IPS-18a (cell line): ENCODE measurements around the gene ZNF160.

Experiments used
- H3K27ac ChIP-seq: one replicate; pipeline ENCODE4 v1.5.1; 2013; ENCODE audit warnings: low read length
- H3K27me3 ChIP-seq: one replicate; pipeline ENCODE4 v1.6.1; 2013; ENCODE audit warnings: mild to moderate bottlenecking, low read length; ENCODE audit not compliant: control insufficient read depth, insufficient read depth
- H3K36me3 ChIP-seq: one replicate; pipeline ENCODE4 v1.6.1; 2013; ENCODE audit warnings: low read depth, low read length; ENCODE audit not compliant: control insufficient read depth
- H3K4me1 ChIP-seq: one replicate; pipeline ENCODE4 v1.6.1; 2013; ENCODE audit warnings: low read depth, low read length; ENCODE audit not compliant: control insufficient read depth
- H3K4me3 ChIP-seq: one replicate; pipeline ENCODE4 v1.5.1; 2013; ENCODE audit warnings: low read length
- H3K9ac ChIP-seq: one replicate; pipeline ENCODE4 v1.6.1; 2013; ENCODE audit warnings: mild to moderate bottlenecking, low read length, moderate library complexity
- H3K9me3 ChIP-seq: one replicate; pipeline ENCODE4 v1.6.1; 2013; ENCODE audit warnings: low read depth, low read length; ENCODE audit not compliant: control insufficient read depth

Gene ZNF160

GRCh38 chr19:53088091-53088490, 15.1 kb downstream of the ZNF160 start:
- H3K27me3 ChIP-seq = no peaks in the 10 kb centered on the region
- H3K36me3 ChIP-seq = peaks cover 24% of the 10 kb centered on the region
- H3K27ac ChIP-seq = no peak overlapping the region
- H3K4me1 ChIP-seq = peaks cover 4% of the 10 kb centered on the region
- H3K4me3 ChIP-seq = no peak overlapping the region
- H3K9me3 ChIP-seq = no peaks in the 10 kb centered on the region
- H3K9ac ChIP-seq = no peak overlapping the region

DNA sequence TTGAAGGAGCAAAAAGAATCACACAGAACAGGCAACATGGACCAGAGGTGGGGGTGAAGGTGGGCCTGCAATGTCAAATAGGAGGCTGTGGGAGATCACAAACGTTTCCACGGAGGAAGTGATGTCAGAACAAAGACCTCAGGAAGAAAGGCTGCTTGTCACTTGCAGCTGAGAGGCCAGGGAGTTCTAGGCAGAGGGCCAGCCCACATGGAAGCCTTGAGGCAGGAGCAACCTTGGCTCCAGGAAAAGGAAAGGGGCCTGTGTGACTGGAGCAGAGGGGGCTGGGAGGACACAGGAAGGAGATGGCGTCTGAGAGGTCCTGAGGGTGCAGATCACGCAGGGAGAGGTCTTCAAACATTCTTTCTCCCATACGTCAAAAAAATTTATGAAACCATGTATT, 16.3 kb downstream of the ZNF160 start:
- H3K27me3 ChIP-seq = no peaks in the 10 kb centered on the region
- H3K4me3 ChIP-seq = no peak overlapping the region
- peaks cover 4% of the 10 kb centered on the region for H3K4me1 ChIP-seq
- no peaks in the 10 kb centered on the region for H3K9me3 ChIP-seq
- H3K36me3 ChIP-seq = peaks cover 24% of the 10 kb centered on the region
- H3K9ac ChIP-seq = no peak overlapping the region
- no peak overlapping the region for H3K27ac ChIP-seq

DNA sequence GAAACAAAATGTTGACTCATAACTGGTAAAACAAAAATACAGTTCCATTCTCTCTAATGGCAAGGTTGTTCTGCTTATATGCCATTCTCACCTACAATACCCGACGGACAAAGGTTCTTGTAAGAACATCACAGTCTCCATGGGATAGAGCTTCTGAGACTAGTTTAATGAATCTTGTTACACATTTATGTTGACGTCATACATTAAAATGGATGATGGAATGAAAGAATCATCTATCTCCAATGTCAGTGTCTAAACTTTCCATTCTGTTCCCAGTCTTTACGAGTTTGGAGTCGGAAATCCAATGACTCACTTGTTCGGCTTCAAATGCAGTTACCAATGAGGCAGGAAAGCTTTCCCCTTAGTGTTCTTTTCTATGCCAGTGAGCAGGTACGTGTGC, 17.7 kb downstream of the ZNF160 start:
- Histone ChIP-seq H3K36me3 (peaks cover 24% of the 10 kb centered on the region), H3K4me3 (no peak overlapping the region)

GRCh38 chr19:53082929-53083328, 20.3 kb downstream of the ZNF160 start:
- no peaks in the 10 kb centered on the region for H3K27me3 ChIP-seq
- no peak overlapping the region for H3K27ac ChIP-seq
- H3K36me3 ChIP-seq = peaks cover 20% of the 10 kb centered on the region
- H3K4me1 ChIP-seq = no peaks in the 10 kb centered on the region
- H3K4me3 ChIP-seq = no peak overlapping the region
- no peaks in the 10 kb centered on the region for H3K9me3 ChIP-seq
- no peak overlapping the region for H3K9ac ChIP-seq

More for the DNA sequence above, 17.7 kb downstream of the ZNF160 start:
- Histone ChIP-seq H3K9ac (no peak overlapping the region), H3K4me1 (no peaks in the 10 kb centered on the region), H3K27ac (no peak overlapping the region), H3K9me3 (no peaks in the 10 kb centered on the region), H3K27me3 (no peaks in the 10 kb centered on the region)

- Histone ChIP-seq H3K9me3 (no peaks in the 10 kb centered on the region), H3K4me3 (no peak overlapping the region), H3K27me3 (no peaks in the 10 kb centered on the region), H3K9ac (no peak overlapping the region), H3K4me1 (no peaks in the 10 kb centered on the region), H3K27ac (no peak overlapping the region), H3K36me3 (peaks cover 3% of the 10 kb centered on the region)
Observed at GRCh38 chr19:53079313-53079924, 23.8 kb downstream of the ZNF160 start.

GRCh38 chr19:53078668-53079067, 24.6 kb downstream of the ZNF160 start:
- Histone ChIP-seq H3K9me3 (no peaks in the 10 kb centered on the region), H3K36me3 (peaks cover 8% of the 10 kb centered on the region), H3K4me3 (no peak overlapping the region)

DNA sequence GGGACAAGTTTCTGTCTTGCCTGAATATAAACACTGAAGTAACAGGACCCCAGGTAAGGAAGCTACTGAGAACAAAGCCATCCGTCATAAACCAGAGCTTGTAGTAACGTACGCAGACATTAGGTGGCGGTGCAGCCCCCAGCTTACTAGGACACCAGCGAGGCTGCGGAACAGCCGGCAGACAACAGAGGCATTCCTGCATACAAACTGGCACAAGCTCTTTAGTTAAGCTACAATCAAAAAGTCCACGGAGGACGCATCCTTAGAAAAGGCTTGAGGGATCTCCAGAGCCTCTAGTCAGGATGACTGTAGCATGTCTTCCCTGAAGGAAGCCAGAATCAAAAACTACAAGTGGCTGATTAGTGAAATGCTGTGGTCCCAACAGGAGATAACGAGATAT, 26.2 kb downstream of the ZNF160 start:
- Histone ChIP-seq H3K27me3 (no peaks in the 10 kb centered on the region), H3K4me1 (no peaks in the 10 kb centered on the region), H3K36me3 (peaks cover 16% of the 10 kb centered on the region), H3K4me3 (no peak overlapping the region), H3K27ac (no peak overlapping the region), H3K9ac (no peak overlapping the region), H3K9me3 (no peaks in the 10 kb centered on the region)

More at GRCh38 chr19:53078668-53079067, 24.6 kb downstream of the ZNF160 start:
- H3K27me3 ChIP-seq = no peaks in the 10 kb centered on the region
- H3K27ac ChIP-seq = no peak overlapping the region
- H3K4me1 ChIP-seq = no peaks in the 10 kb centered on the region
- no peak overlapping the region for H3K9ac ChIP-seq

DNA sequence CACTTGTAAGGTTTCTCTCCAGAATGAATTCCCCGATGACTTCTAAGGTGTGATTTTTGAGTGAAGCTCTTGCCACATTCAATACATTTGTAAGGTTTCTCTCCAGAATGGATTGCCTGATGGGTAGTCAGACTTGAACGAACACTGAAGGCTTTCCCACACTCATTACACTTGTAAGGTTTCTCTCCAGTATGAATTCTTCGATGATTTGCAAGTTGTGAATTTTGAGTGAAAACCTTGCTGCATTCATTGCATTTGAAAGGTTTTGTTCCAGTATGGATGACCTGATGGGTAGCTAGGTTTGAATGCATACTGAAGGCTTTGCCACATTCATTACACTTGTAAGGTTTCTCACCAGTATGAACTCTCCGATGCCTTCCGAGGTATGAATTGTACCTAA, 34.4 kb downstream of the ZNF160 start:
- peaks cover 23% of the 10 kb centered on the region for H3K9me3 ChIP-seq
- H3K4me3 ChIP-seq = no peak overlapping the region
- H3K27ac ChIP-seq = no peak overlapping the region
- peaks cover 32% of the 10 kb centered on the region for H3K36me3 ChIP-seq
- no peaks in the 10 kb centered on the region for H3K27me3 ChIP-seq
- no peak overlapping the region for H3K9ac ChIP-seq
- H3K4me1 ChIP-seq = no peaks in the 10 kb centered on the region

- Histone ChIP-seq H3K4me1 (no peaks in the 10 kb centered on the region), H3K9ac (no peak overlapping the region), H3K4me3 (no peak overlapping the region), H3K9me3 (peaks cover 23% of the 10 kb centered on the region), H3K27me3 (no peaks in the 10 kb centered on the region), H3K36me3 (peaks cover 26% of the 10 kb centered on the region), H3K27ac (no peak overlapping the region)
Observed at GRCh38 chr19:53068199-53068598, 35.0 kb downstream of the ZNF160 start.

GRCh38 chr19:53057904-53058580, 45.2 kb downstream of the ZNF160 start:
- H3K9ac ChIP-seq = no peak overlapping the region
- no peak overlapping the region for H3K27ac ChIP-seq
- H3K27me3 ChIP-seq = peaks cover 11% of the 10 kb centered on the region
- H3K4me1 ChIP-seq = no peaks in the 10 kb centered on the region
- H3K9me3 ChIP-seq = peaks cover 3% of the 10 kb centered on the region
- no peaks in the 10 kb centered on the region for H3K36me3 ChIP-seq
- peak overlapping the region; percentile 46 for H3K4me3 ChIP-seq

DNA sequence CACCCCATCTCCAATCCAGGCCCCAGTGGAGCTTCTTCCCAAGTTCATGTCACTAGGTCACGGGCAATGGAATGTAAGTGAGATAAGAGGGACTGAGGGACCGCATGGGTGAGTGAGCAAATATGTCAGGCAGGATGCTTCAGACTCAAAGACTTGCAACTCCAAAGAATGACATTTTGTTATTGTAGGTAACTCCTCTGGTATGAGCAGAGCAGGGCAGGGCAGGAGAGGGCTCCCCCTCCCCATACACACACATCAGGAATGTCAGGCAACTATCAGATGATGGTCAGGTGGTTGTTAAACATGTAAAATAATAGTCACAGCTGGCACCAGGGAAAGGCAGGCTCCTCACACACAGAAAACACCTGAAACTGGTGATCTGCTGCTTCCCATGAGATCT, 48.1 kb downstream of the ZNF160 start:
- Histone ChIP-seq H3K4me3 (no peak overlapping the region), H3K9ac (no peak overlapping the region), H3K36me3 (no peaks in the 10 kb centered on the region), H3K27me3 (peaks cover 11% of the 10 kb centered on the region), H3K9me3 (peaks cover 3% of the 10 kb centered on the region), H3K27ac (no peak overlapping the region), H3K4me1 (no peaks in the 10 kb centered on the region)

- no peaks in the 10 kb centered on the region for H3K36me3 ChIP-seq
- H3K4me3 ChIP-seq = no peak overlapping the region
- no peaks in the 10 kb centered on the region for H3K9me3 ChIP-seq
- no peaks in the 10 kb centered on the region for H3K4me1 ChIP-seq
- H3K9ac ChIP-seq = no peak overlapping the region
- H3K27ac ChIP-seq = no peak overlapping the region
- no peaks in the 10 kb centered on the region for H3K27me3 ChIP-seq
Observed at GRCh38 chr19:53047379-53047778, 55.8 kb downstream of the ZNF160 start.
